ENCODE data around the gene CD40.

GRCh38 chr20:46101957-46102356 is 16.2 kb upstream of the CD40 start:
- TF ChIP-seq CTCF (conservative IDR thresholded peaks at IDR 0.05) (no peak), EZH2 (IDR thresholded peaks at IDR 0.05; ENCODE audit: low read depth) (no peak)

All from PC-9 (cell line).